ENCODE results near the gene TSPAN4. TPM values are rescaled to one million over a fixed set of nuclear protein-coding genes. Genes with fewer than 3 reads are reported as not detected.

TSPAN4 gene
- total and polyA plus RNA-seq, 2 donors (not counting 1 experiment from before 2014, with no cell fraction given) = 2.9 to 7.4 TPM

DNA sequence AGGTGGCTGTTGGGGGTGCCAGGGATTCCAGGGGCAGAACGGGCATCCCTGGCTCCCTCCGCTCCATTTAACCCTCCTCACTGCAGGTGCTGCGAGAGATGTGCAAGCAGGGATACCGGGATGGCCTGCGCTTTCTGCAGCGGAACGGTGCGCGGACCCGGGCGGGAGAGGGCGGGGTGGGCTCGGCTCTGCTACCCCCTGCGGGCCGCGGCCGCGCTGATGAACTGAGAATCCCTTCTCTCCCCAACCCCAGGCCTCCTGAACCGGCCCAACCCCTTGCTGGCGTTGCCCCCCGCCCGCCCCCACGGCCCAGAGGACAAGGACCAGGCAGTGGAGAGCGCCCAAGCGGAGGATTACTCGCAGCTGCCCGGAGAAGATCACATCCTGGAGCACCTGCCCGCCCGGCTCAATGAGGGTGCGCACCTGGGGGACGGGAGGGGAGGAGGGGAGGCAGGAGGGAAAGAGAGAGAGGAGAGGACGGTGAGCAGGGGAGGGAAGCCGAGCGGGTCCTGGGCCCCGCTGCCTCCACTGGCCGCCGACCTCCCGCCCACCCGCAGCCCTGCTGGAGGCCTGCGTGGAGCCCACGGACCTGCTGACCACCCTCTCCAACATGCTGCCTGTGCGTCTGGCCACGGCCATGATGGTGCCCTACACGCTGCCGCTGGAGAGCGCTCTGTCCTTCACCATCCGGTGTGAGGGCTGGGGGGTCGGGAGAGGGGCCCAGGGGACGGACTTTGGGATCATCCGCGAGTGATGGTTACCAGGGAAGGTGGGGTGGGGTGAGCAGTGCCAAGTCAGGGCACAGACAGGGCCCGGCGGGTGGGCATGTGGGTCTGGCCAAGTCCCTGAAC is 19.0 kb upstream of the TSPAN4 start:
- 98% methylated on average over 37 of the region's 53 CpGs for WGBS (ENCODE audit: insufficient coverage)
- peaks cover 21% of the 10 kb centered on the region for H3K79me2 ChIP-seq (ENCODE audit: control insufficient read depth, insufficient read depth, low read length)
- peaks cover 36% of the 10 kb centered on the region for H3K4me1 Mint-ChIP-seq

More for the DNA sequence above, 19.0 kb upstream of the TSPAN4 start:
- intact Hi-C loops (cut with micrococcal nuclease) = no loop called here
- no peaks in the 10 kb centered on the region for H3K27me3 Mint-ChIP-seq
- Histone ChIP-seq H3K27ac (ENCODE audit: low read length in 2 of 2) (no peak overlapping the region), H4K20me1 (ENCODE audit: control insufficient read depth, insufficient read depth, low read length, poor library complexity, severe bottlenecking) (peaks cover 72% of the 10 kb centered on the region), H3K27me3 (replicated peaks in 1 of 4; ENCODE audit: control extremely low read depth in 1 of 4, control insufficient read depth in 3 of 4, insufficient read depth in 4 of 4, low read length in 3 of 4) (peaks cover 0 to 13% (median 5%) of the 10 kb centered on the region in 4 experiments), H3K4me2 (replicated peaks; ENCODE audit: low read depth, low read length, poor library complexity, severe bottlenecking) (no peak overlapping the region), H3K9ac (ENCODE audit: low read length) (no peak overlapping the region), H3K4me3 (ENCODE audit: control extremely low read depth in 1 of 5, extremely low read depth in 1 of 5, insufficient read depth in 1 of 5, low read depth in 2 of 5, low read length in 4 of 5) (no peak overlapping the region), H3K4me1 (ENCODE audit: control insufficient read depth in 2 of 2, insufficient read depth in 2 of 2, low read length in 2 of 2) (peaks cover 38 to 44% of the 10 kb centered on the region in 2 donors), H3K36me3 (replicated peaks in 1 of 2; ENCODE audit: control extremely low read depth in 1 of 2, control insufficient read depth in 1 of 2, extremely low read depth in 1 of 2, insufficient read depth in 2 of 2, low read length in 1 of 2) (peaks cover 0 to 30% of the 10 kb centered on the region in 2 experiments), H3K9me3 (ENCODE audit: control extremely low read depth in 1 of 3, control insufficient read depth in 2 of 3, insufficient read depth in 1 of 3, low read length in 2 of 3) (peaks cover 0 to 6% (median 0%) of the 10 kb centered on the region in 3 donors), H2AFZ (ENCODE audit: insufficient read depth, low read depth, low read length, poor library complexity, severe bottlenecking) (no peak overlapping the region)
- H3K4me3 Mint-ChIP-seq = no peak overlapping the region
- H3K9me3 Mint-ChIP-seq (ENCODE audit: insufficient read depth) = no peaks in the 10 kb centered on the region
- no peak for TF ChIP-seq CTCF (IDR thresholded peaks at IDR 0.05)
- TF ChIP-seq EZH2 (IDR thresholded peaks at IDR 0.05; ENCODE audit: borderline replicate concordance, insufficient read depth, low read depth, low read length, poor library complexity, severe bottlenecking) = no peak
- DNase-seq (no peak), ATAC-seq (ENCODE audit: low read depth) (no peak)
- ChIA-PET POLR2A (interaction anchor here (1.2 kb wide), 1 partner anchor 9 kb away, joined by 4 read pairs; the partner anchor contains the start of gene CD151), CTCF (no interaction called here)
- no peak overlapping the region for H3K27ac Mint-ChIP-seq
